ENCODE results near the gene NELFCD.
"Not testable (repeated sequence)": the region's sequence is repeated elsewhere in the genome, so short reads cannot be mapped to it uniquely, and the experiment has no call there.

Gene NELFCD, protein sequence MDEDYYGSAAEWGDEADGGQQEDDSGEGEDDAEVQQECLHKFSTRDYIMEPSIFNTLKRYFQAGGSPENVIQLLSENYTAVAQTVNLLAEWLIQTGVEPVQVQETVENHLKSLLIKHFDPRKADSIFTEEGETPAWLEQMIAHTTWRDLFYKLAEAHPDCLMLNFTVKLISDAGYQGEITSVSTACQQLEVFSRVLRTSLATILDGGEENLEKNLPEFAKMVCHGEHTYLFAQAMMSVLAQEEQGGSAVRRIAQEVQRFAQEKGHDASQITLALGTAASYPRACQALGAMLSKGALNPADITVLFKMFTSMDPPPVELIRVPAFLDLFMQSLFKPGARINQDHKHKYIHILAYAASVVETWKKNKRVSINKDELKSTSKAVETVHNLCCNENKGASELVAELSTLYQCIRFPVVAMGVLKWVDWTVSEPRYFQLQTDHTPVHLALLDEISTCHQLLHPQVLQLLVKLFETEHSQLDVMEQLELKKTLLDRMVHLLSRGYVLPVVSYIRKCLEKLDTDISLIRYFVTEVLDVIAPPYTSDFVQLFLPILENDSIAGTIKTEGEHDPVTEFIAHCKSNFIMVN

GRCh38 chr20:58980711-58981627, at the start of gene NELFCD:
TSS of gene NELFCD (plus strand) at chr20:58981256. CDS start at chr20:58981310, 54 bp downstream.
- peak; percentile 72 to 77 for DNase-seq (ENCODE audit: extremely low read depth in 1 of 2, low read depth in 1 of 2)

DNA sequence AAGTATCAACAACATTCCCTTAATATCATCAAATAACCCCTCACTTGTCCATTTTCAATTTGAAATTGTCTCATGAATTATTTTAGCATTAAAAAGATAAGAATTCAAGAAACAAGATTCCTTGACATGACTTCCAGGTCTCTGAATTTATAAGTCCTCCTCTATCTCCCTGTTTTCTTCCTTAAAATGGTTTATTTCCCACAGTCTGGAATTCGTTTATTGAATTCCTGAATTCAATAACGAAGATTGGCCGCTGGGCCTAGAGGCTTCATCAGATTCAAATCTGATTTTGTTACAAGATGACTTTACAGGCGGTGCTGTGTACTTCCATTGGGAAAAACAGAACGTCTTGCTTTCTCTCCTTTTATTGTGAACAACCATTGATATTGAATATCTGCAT, 48.9 kb upstream of the NELFCD start:
- no peak for DNase-seq (ENCODE audit: extremely low read depth in 1 of 2, low read depth in 1 of 2)

GRCh38 chr20:58938078-58938477, 43.0 kb upstream of the NELFCD start:
- no peak for DNase-seq (ENCODE audit: extremely low read depth in 1 of 2, low read depth in 1 of 2)

- no peak for DNase-seq (ENCODE audit: extremely low read depth in 1 of 2, low read depth in 1 of 2)
These were observed 42.5 kb upstream of the NELFCD start for GRCh38 chr20:58938541-58938940.

DNA sequence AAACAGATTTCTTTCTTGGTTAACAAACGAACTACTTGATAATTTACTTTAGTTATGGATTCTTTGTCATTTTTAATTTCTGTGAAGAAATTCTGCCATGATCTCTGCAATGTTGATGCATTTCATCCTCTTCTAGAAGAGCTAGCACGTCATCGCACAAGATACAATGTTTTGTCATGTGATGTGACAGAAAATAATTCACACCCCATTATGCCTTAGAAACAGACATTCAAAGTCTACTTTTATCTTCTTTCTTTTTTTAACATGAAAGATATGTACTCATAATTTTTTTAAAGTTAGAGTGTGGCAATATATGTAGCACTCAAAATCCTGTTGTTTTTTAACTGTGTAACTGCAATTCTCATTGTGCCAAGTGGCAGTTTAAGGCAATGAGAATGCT, 39.6 kb upstream of the NELFCD start:
- no peak for DNase-seq (ENCODE audit: extremely low read depth in 1 of 2, low read depth in 1 of 2)

GRCh38 chr20:58942549-58942948, 38.5 kb upstream of the NELFCD start:
- DNase-seq (ENCODE audit: extremely low read depth in 1 of 2, low read depth in 1 of 2): no peak

- no peak for DNase-seq (ENCODE audit: extremely low read depth in 1 of 2, low read depth in 1 of 2)
These were observed 36.4 kb upstream of the NELFCD start for GRCh38 chr20:58944610-58945009.

DNA sequence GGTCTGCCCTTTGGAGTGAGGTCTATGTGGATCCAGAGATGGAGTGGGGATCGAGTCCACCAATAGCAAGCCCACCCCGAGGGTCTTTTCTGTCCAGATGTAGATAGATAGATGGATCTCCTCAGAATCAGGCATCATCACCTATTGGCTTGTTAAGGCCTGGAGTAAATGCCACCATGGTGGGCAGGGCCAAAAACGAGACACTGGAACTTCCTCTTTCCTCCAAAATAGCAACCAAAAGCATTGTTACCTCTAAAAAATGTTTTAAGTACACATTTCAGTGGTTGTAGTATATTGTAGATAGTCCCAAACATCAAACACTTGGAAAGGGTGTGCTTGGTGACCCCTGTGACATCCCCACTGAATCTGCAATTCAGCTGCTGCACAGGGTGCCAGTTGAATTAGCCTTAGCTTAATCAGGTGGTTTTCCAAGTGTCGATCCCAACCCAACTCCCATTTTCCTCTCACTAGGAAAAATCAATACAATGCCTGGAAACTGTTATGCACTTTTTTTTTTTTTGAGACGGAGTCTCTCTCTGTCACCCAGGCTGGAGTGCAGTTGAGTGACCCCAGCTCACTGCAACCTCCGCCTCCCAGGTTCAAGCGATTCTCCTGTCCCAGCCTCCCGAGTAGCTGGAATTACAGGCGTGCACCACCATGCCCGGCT, 35.0 kb upstream of the NELFCD start:
- DNase-seq (ENCODE audit: extremely low read depth in 1 of 2, low read depth in 1 of 2): no peak

DNA sequence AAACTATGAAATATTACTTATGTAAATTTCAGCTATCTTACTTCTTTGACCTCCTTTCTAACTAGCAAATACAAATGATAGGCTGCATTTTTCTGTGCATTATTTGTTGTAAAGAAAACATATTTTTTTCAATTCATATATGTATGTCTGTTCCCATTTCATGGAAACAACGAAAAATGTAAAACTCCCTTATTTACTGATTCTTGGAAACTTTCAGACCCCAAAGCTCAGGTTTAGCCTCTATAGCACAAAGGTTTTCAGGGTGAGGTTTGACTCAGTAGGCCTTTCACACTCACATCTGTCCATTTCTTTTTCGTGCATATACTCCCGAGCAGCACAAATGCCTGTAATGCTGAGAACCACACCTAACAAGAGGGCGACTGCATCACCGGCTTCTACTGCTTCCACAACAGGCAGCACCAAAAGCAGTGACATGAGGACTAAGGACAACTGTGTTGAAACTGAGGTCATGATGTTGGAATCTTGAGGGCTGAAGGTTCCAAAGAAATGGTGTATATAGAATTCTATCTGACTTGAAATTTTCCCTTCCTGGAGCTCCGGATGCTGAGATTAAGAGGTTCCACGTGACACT, 33.2 kb upstream of the NELFCD start:
- DNase-seq (ENCODE audit: extremely low read depth in 1 of 2, low read depth in 1 of 2): not testable (repeated sequence)

GRCh38 chr20:58950603-58951002, 30.5 kb upstream of the NELFCD start:
- DNase-seq (ENCODE audit: extremely low read depth in 1 of 2, low read depth in 1 of 2): no peak

DNA sequence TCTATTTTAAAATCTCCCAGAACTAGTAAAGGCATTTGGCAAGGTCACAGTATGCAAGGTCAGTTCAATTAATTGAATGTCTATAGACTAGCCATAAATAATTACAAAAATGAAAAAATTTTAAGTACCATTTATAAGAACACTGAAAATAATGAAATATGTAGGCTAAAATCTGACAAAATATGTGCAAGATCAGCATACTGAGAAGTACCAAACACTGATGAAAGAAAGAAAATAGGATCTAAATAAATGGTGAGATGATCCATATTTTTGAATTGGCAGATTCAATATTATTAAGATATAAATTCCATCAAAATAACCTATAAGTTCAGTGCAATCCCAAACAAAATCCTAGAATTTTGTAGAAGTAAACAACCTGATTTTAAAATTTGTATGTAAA, 28.0 kb upstream of the NELFCD start:
- DNase-seq (ENCODE audit: extremely low read depth in 1 of 2, low read depth in 1 of 2): no peak

DNA sequence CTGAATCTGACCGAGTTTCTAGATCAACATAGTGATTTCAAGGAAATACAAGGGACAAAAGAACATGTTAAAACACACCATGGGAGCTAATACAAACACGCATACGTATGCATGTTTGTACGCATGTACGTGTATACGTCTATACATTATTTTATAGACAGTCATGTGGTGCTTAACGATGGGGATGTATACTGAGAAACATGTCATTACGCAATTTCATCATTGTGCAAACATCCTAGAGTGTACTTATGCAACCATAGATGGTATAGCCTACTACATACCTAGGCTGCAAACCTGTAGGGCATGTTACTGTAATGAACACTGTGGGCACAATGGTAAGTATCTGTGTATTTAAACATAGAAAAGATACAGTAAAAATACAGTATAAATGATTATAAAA, 25.0 kb upstream of the NELFCD start:
- no peak for DNase-seq (ENCODE audit: extremely low read depth in 1 of 2, low read depth in 1 of 2)

GRCh38 chr20:58959652-58960051, 21.4 kb upstream of the NELFCD start:
- no peak for DNase-seq (ENCODE audit: extremely low read depth in 1 of 2, low read depth in 1 of 2)

DNA sequence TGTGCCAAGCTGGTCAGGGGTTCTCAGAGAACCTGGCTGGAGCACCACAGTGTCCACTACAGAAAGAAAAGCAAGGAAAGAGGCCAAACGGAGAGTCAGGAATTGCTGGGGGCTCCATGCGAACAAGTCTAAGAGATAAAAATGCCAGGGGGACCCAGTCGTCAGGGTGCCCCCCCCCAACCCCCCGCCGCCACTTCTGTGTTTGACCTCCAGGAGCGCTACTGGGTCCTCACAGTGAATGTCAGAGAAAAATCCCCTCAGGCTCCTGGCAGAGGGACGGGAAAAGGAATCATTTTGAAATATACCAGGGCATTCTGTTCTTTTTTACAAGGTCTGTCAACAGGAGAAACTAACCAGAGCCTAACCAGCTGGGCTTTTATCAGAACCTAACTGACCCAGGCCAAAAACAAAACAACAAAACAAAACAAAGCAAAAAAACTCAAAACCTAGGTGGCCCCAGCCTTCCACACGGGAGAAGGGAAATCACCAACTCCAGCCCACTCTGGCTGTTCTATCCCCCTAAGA, 17.9 kb upstream of the NELFCD start:
- DNase-seq (ENCODE audit: extremely low read depth in 1 of 2, low read depth in 1 of 2): no peak

DNA sequence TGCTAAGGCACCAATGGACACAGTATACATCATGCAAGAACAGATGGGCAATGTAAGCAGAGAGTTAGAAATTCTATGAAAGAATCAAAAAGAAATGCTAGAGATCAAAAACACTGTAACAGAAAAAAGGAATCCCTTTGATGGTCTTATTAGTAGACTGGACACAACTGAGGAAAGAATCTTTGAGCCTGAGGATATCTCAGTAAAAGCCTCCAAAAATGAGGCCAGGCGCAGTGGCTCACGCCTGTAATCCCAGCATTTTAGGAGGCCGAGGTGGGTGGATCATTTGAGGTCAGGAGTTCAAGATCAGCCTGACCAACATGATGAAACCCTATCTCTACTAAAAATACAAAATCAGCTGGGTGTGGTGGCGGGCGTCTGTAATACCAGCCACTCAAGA, 17.1 kb upstream of the NELFCD start:
- not testable (repeated sequence) for DNase-seq (ENCODE audit: extremely low read depth in 1 of 2, low read depth in 1 of 2)

- DNase-seq (ENCODE audit: extremely low read depth in 1 of 2, low read depth in 1 of 2): no peak
These were observed 15.6 kb upstream of the NELFCD start for GRCh38 chr20:58965270-58966064.

- no peak for DNase-seq (ENCODE audit: extremely low read depth in 1 of 2, low read depth in 1 of 2)
These were observed 13.2 kb upstream of the NELFCD start for GRCh38 chr20:58967652-58968429.

DNA sequence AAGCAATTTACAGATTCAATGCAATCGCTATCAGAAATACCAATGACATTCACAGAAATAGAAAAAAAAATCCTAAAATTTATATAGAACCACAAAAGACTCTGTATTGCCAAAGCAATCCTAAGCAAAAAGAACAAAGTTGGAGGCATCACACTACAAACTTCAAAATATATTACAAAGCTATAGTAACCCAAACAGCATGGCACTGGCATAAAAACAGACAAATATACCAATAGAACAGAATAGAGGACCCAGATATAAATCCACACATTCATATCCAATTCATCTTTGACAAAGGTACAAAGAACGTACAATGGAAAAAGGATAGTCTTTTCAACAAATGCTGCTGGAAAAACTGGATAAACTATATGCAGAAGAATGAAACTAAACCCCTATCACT, 11.6 kb upstream of the NELFCD start:
- DNase-seq (ENCODE audit: extremely low read depth in 1 of 2, low read depth in 1 of 2): no peak

DNA sequence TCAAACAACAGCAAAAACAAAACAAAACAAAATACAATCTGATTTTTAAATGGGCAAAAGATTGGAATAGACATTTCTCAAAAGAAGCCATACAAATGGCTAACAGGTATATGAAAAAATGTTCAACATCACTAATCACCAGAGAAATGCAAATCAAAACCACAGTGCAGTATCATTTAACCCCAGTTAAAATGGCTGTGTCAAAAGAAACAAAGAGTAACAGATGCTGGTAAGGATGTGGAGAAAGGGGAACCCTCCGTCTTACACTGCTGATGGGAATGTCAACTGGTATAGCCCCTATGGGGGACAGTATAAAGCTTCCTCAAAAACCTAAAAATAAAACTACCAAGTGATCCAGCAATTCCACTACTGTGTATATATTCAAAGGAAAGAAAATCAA, 10.9 kb upstream of the NELFCD start:
- DNase-seq (ENCODE audit: extremely low read depth in 1 of 2, low read depth in 1 of 2): no peak

Data from stimulated activated CD8-positive, alpha-beta memory T cell treated with anti-CD3 and anti-CD28 coated beads, Interleukin-7, amount 100 ng/mL, for 48 hours (primary cell).